Central memory CD8-positive, alpha-beta T cell (primary cell): Measurements from ENCODE around the gene DTX4.

Experiments used
- ATAC-seq: fragments of 150-1000 bp; cut with Tn5 transposase; replicated peaks from 2 replicates; pipeline ENCODE4 v1.10.0; 2022; ENCODE audit warnings: mild to moderate bottlenecking, moderate FRiP score, moderate number of reproducible peaks; ENCODE audit not compliant: poor library complexity, severe bottlenecking; ENCODE audit errors: extremely low read depth
- DNase-seq, 2 donors: peaks; one replicate each; pipeline ENCODE4 v3.0.0; 2021; ENCODE audit warnings: low spot score in 2 of 2
- H3K27ac Mint-ChIP-seq: one replicate; pipeline ENCODE4 v1.8.0; 2022; ENCODE audit warnings: low read depth, mild to moderate bottlenecking, moderate library complexity, mixed read lengths
- H3K27me3 Mint-ChIP-seq: one replicate; pipeline ENCODE4 v1.8.0; 2022; ENCODE audit warnings: mixed read lengths
- H3K36me3 Mint-ChIP-seq: one replicate; pipeline ENCODE4 v1.8.0; 2022; ENCODE audit warnings: mild to moderate bottlenecking, moderate library complexity, mixed read lengths; ENCODE audit not compliant: insufficient read depth
- H3K4me1 Mint-ChIP-seq: one replicate; pipeline ENCODE4 v1.8.0; 2022; ENCODE audit warnings: mixed read lengths
- H3K4me3 Mint-ChIP-seq: one replicate; pipeline ENCODE4 v1.8.0; 2022; ENCODE audit warnings: mild to moderate bottlenecking, moderate library complexity, mixed read lengths
- H3K9me3 Mint-ChIP-seq: one replicate; pipeline ENCODE4 v1.8.0; 2022; ENCODE audit warnings: mixed read lengths

DTX4 gene

DNA sequence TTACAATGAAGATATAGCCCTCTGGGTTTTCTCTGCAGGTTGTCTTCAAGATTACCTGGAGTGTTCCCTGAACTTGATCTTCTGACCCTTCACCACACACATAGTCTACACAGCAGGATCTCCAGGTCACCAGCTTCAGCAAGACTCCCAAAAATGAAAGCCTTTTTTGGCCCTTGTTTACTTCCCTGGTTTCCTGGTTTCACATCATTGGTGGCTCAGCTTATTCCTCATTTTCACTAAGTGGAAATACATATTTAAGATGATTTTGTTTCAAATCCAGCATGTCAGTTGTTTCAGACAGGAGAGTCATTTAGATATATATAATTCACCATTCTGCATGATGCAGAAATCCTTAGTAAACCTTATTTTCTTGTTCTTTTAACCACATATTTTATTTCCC is 82.4 kb downstream of the DTX4 start:
- no peak overlapping the region for H3K27ac Mint-ChIP-seq
- H3K27me3 Mint-ChIP-seq, result peaks cover 23% of the 10 kb centered on the region
- H3K4me3 Mint-ChIP-seq, result no peak overlapping the region
- H3K36me3 Mint-ChIP-seq, result no peaks in the 10 kb centered on the region
- no peaks in the 10 kb centered on the region for H3K4me1 Mint-ChIP-seq
- DNase-seq, result no peak
- H3K9me3 Mint-ChIP-seq, result no peaks in the 10 kb centered on the region
- no peak for ATAC-seq

DNA sequence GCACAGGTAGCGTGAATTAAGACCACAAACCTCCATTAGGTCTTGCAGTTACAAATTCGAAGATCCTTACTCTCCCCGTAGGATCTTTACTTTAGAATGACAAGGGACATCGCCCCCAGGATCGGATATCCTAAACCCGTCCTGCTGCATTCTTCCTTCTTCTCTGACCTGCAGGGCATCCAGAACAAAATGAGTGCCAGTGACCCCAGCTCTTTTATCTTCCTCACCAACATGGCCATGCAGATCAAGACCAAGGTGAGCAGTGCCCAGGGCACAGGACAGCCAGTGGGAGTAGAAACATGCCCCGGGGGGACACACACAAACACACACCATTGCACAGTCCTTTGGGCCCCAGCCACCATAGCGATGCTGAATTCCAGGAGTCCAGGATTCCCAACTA is 83.3 kb downstream of the DTX4 start:
- peaks cover 23% of the 10 kb centered on the region for H3K27me3 Mint-ChIP-seq
- H3K4me3 Mint-ChIP-seq, result no peak overlapping the region
- no peak for DNase-seq
- no peaks in the 10 kb centered on the region for H3K36me3 Mint-ChIP-seq
- no peak for ATAC-seq
- no peaks in the 10 kb centered on the region for H3K4me1 Mint-ChIP-seq
- H3K9me3 Mint-ChIP-seq, result no peaks in the 10 kb centered on the region
- H3K27ac Mint-ChIP-seq, result no peak overlapping the region
